Mesothelial cell of epicardium (in vitro differentiated cells): Measurements from ENCODE around the gene CALY. TPM values are rescaled to one million over a fixed set of nuclear protein-coding genes. Genes with fewer than 3 reads are reported as not detected.

Experiments
- DNase-seq, 2 experiments: peaks; one replicate each; pipeline ENCODE4 v3.0.0; 2021; ENCODE audit warnings: low spot score in 2 of 2; ENCODE audit not compliant: unreplicated experiment in 2 of 2
- H3K27ac Mint-ChIP-seq: 2 replicates; pipeline ENCODE4 v1.8.0; 2021; ENCODE audit warnings: mixed read lengths
- H3K27me3 Mint-ChIP-seq: 2 replicates; pipeline ENCODE4 v1.8.0; 2021; ENCODE audit warnings: low read depth, mixed read lengths
- H3K36me3 Mint-ChIP-seq: 2 replicates; pipeline ENCODE4 v1.8.0; 2021; ENCODE audit warnings: mixed read lengths
- H3K4me1 Mint-ChIP-seq: 2 replicates; pipeline ENCODE4 v1.8.0; 2021; ENCODE audit warnings: mixed read lengths
- H3K4me3 Mint-ChIP-seq: 2 replicates; pipeline ENCODE4 v1.8.0; 2021; ENCODE audit warnings: mild to moderate bottlenecking, moderate library complexity, mixed read lengths
- H3K9me3 Mint-ChIP-seq: 2 replicates; pipeline ENCODE4 v1.8.0; 2021; ENCODE audit warnings: mixed read lengths
- CTCF ChIP-seq: fragments of 200-600 bp; sonication (generic); IDR thresholded peaks from one replicate; pipeline ENCODE4 v1.5.0; 2021; ENCODE audit warnings: antibody characterized with exemption; ENCODE audit not compliant: unreplicated experiment
- total RNA-seq: library from RNA; stranded (reverse); gene quantifications from 3 replicates; pipeline ENCODE4 v1.2.1, GENCODE V29; 2021

The CALY gene
- total RNA-seq, 1 donor from 2014 or later, result 2.1 TPM

DNA sequence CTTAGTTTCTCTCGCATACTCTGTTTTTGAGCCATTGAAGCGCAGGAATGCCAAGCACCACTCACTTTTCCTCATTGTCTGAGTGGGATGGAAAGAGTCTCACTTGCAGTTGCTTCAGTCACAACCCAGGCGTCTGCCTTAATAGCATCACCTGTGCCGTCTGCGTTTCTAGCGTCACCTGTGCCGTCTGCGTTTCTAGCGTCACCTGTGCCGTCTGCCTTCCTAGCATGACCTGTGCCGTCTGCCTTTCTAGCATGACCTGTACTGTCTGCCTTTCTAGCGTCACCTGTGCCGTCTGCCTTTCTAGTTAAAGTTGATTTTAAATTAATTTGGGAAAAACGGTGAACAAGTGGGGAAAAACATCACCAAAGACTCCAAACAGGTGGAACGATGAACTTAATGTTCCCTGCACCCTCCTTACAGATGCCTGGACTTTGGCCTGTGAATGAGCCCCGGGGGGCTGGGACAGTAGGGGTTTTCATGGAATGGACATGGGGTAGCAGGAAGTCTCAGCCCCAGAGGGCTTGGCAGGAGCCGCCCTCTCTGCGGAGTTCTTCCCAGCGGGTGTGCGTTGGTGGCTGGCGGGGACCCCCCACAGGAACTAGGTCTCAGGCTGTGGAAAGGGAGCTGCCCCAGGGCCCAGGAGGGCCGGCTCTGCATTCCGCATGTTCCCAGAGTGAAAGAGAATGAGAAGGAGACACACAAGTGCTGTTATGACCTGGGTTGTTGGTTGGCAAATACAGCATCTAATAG lies 24.5 kb downstream of the CALY start:
- TF ChIP-seq CTCF, result no peak
- Mint-ChIP-seq H3K4me1 (peaks cover 5% of the 10 kb centered on the region), H3K36me3 (peaks cover 5% of the 10 kb centered on the region), H3K27ac (no peak overlapping the region), H3K27me3 (no peaks in the 10 kb centered on the region), H3K4me3 (no peak overlapping the region), H3K9me3 (no peaks in the 10 kb centered on the region)
- no peak for DNase-seq

GRCh38 chr10:133311570-133311969 lies 25.1 kb downstream of the CALY start:
- Mint-ChIP-seq H3K27ac (no peak overlapping the region), H3K4me1 (peaks cover 11% of the 10 kb centered on the region), H3K4me3 (no peak overlapping the region), H3K36me3 (peaks cover 5% of the 10 kb centered on the region), H3K9me3 (no peaks in the 10 kb centered on the region), H3K27me3 (no peaks in the 10 kb centered on the region)
- no peak for DNase-seq
- TF ChIP-seq CTCF, result no peak

- TF ChIP-seq CTCF, result no peak
- Mint-ChIP-seq H3K36me3 (peaks cover 5% of the 10 kb centered on the region), H3K9me3 (no peaks in the 10 kb centered on the region), H3K4me1 (peaks cover 11% of the 10 kb centered on the region), H3K27me3 (no peaks in the 10 kb centered on the region), H3K27ac (no peak overlapping the region), H3K4me3 (peak overlapping the region; percentile 38)
- DNase-seq, result no peak
Observed at GRCh38 chr10:133310789-133311188, 25.9 kb downstream of the CALY start.

GRCh38 chr10:133310399-133310755 lies 26.3 kb downstream of the CALY start:
- DNase-seq, result no peak
- no peak for TF ChIP-seq CTCF
- H3K36me3 Mint-ChIP-seq, result peaks cover 5% of the 10 kb centered on the region
- peak overlapping the region; percentile 38 for H3K4me3 Mint-ChIP-seq
- no peaks in the 10 kb centered on the region for H3K27me3 Mint-ChIP-seq
- no peaks in the 10 kb centered on the region for H3K9me3 Mint-ChIP-seq
- no peak overlapping the region for H3K27ac Mint-ChIP-seq
- peaks cover 11% of the 10 kb centered on the region for H3K4me1 Mint-ChIP-seq

DNA sequence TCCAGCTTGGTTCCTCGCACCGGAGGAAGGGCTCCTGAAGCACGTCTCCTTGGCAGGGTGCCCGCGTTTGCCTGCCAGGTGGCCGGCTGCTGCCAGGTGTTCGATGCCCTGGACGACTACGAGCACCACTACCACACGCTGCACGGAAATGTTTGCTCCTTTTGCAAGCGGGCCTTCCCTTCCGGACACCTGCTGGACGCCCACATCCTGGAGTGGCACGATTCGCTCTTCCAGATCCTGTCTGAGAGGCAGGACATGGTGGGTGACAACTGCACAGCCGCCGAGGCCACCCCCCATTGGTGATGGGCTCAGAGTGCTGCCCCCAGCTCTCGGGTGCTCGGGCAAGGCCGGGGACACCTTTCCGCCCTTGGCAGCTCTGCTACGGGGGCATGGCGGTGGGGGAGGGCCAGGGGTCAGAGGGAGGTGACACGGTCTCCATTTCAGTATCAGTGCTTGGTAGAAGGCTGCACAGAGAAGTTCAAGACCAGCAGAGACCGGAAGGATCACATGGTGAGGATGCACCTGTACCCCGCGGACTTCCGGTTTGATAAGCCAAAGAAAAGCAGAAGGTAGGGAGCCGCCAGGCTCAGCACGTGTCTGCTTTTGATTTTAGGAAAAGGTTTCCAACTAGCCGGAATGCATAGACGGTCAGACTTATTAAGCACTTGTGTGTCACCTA lies 26.8 kb downstream of the CALY start:
- no peak for DNase-seq
- Mint-ChIP-seq H3K27ac (peak overlapping the region; percentile 30), H3K4me1 (peaks cover 12% of the 10 kb centered on the region), H3K36me3 (peaks cover 5% of the 10 kb centered on the region), H3K4me3 (peak overlapping the region; percentile 71), H3K27me3 (no peaks in the 10 kb centered on the region), H3K9me3 (no peaks in the 10 kb centered on the region)
- TF ChIP-seq CTCF, result no peak
